B cell (primary cell): Measurements from ENCODE around the gene NHERF2. TPM values are rescaled to one million over a fixed set of nuclear protein-coding genes. Genes with fewer than 3 reads are reported as not detected.

ENCODE experiments used
- ATAC-seq: fragments of 200-7000 bp; cut with Tn5 transposase; one replicate; pipeline ENCODE4 v1.10.0; 2021; ENCODE audit warnings: low read depth, mild to moderate bottlenecking, moderate number of reproducible peaks, moderate library complexity
- CTCF ChIA-PET: fragments of 350-600 bp; sonication (Branson Sonifier 250); formaldehyde crosslinking; loops from one replicate; lab custom pipeline; 2021; ENCODE audit warnings: antibody characterized with exemption, inconsistent platforms; lab: Charles Lee
- POLR2A ChIA-PET: fragments of 350-600 bp; sonication (Branson Sonifier 250); formaldehyde crosslinking; loops from one replicate; lab custom pipeline; 2021; ENCODE audit warnings: antibody characterized with exemption; lab: Charles Lee
- DNase-seq: peaks from one replicate; pipeline ENCODE4 v3.0.0; 2013
- H2AFZ ChIP-seq: 2 replicates; pipeline ENCODE4 v1.6.1; 2012; ENCODE audit warnings: mild to moderate bottlenecking, low read depth, low read length; ENCODE audit not compliant: insufficient read depth, poor library complexity, severe bottlenecking
- H3K27ac ChIP-seq, 2 donors: 1 replicate in 1 of 2; 2 replicates in 1 of 2; pipeline ENCODE4 v1.5.1; 2012 to 2013; ENCODE audit warnings: low read length in 2 of 2, mild to moderate bottlenecking in 2 of 2, moderate library complexity in 1 of 2
- H3K27me3 ChIP-seq, 4 experiments: fragments of 200-600 bp in 1 of 4; sonication (generic) in 1 of 4; replicated peaks in 1 of 4; 1 replicate in 2 of 4; 2 replicates in 2 of 4; pipeline versions ENCODE4 v1.6.1 to v1.7.0; 2013 to 2016; ENCODE audit warnings: low read length in 3 of 4, mild to moderate bottlenecking in 2 of 4, mixed read lengths in 1 of 4, moderate library complexity in 1 of 4; ENCODE audit not compliant: insufficient read depth in 4 of 4, control insufficient read depth in 3 of 4; ENCODE audit errors: control extremely low read depth in 1 of 4
- H3K36me3 ChIP-seq, 2 experiments: replicated peaks in 1 of 2; 1 replicate in 1 of 2; 2 replicates in 1 of 2; pipeline versions ENCODE4 v1.6.1 to v1.7.1; 2013; ENCODE audit warnings: low read length in 1 of 2; ENCODE audit not compliant: insufficient read depth in 2 of 2, control insufficient read depth in 1 of 2; ENCODE audit errors: control extremely low read depth in 1 of 2, extremely low read depth in 1 of 2
- H3K4me1 ChIP-seq, 2 donors: fragments of 200-600 bp in 1 of 2; sonication (generic) in 1 of 2; 1 replicate in 1 of 2; 2 replicates in 1 of 2; pipeline versions ENCODE4 v1.5.1 to v1.6.1; 2013 to 2017; ENCODE audit warnings: low read length in 2 of 2; ENCODE audit not compliant: control insufficient read depth in 2 of 2, insufficient read depth in 2 of 2
- H3K4me2 ChIP-seq: replicated peaks from 2 replicates; pipeline ENCODE3; 2012; ENCODE audit warnings: mild to moderate bottlenecking, low read depth, low read length; ENCODE audit not compliant: poor library complexity, severe bottlenecking
- H3K4me3 ChIP-seq, 5 experiments: fragments of 200-600 bp in 1 of 5; sonication (generic) in 1 of 5; 1 replicate in 3 of 5; 2 replicates in 2 of 5; pipeline versions ENCODE4 v1.5.1 to v1.7.0; 2011 to 2016; ENCODE audit warnings: low read length in 4 of 5, mild to moderate bottlenecking in 4 of 5, low read depth in 2 of 5, control low read depth in 1 of 5, moderate library complexity in 1 of 5; ENCODE audit not compliant: insufficient read depth in 1 of 5; ENCODE audit errors: control extremely low read depth in 1 of 5, extremely low read depth in 1 of 5
- H3K79me2 ChIP-seq: fragments of 200-600 bp; sonication (generic); one replicate; pipeline ENCODE4 v1.6.0; 2016; ENCODE audit warnings: low read length; ENCODE audit not compliant: control insufficient read depth, insufficient read depth
- H3K9ac ChIP-seq: fragments of 200-600 bp; sonication (generic); 2 replicates; pipeline ENCODE4 v1.6.1; 2017; ENCODE audit warnings: mild to moderate bottlenecking, low read length, moderate library complexity
- H3K9me3 ChIP-seq, 3 donors: one replicate each; pipeline versions ENCODE4 v1.6.1 to v1.7.1; 2013; ENCODE audit warnings: low read length in 2 of 3; ENCODE audit not compliant: control insufficient read depth in 2 of 3, insufficient read depth in 1 of 3; ENCODE audit errors: control extremely low read depth in 1 of 3
- H4K20me1 ChIP-seq: 2 replicates; pipeline ENCODE4 v1.6.0; 2012; ENCODE audit warnings: mild to moderate bottlenecking, low read length; ENCODE audit not compliant: insufficient read depth, control insufficient read depth, poor library complexity, severe bottlenecking
- H3K27ac Mint-ChIP-seq: one replicate; pipeline ENCODE4 v1.8.0; 2021; ENCODE audit warnings: mixed read lengths
- H3K27me3 Mint-ChIP-seq: one replicate; pipeline ENCODE4 v1.8.0; 2021; ENCODE audit warnings: mixed read lengths
- H3K4me1 Mint-ChIP-seq: one replicate; pipeline ENCODE4 v1.8.0; 2021; ENCODE audit warnings: mixed read lengths
- H3K4me3 Mint-ChIP-seq: one replicate; pipeline ENCODE4 v1.8.0; 2021; ENCODE audit warnings: mixed read lengths
- H3K9me3 Mint-ChIP-seq: one replicate; pipeline ENCODE4 v1.8.0; 2022; ENCODE audit warnings: mixed read lengths; ENCODE audit not compliant: insufficient read depth
- CTCF ChIP-seq: fragments of 200-600 bp; IDR thresholded peaks from one replicate; pipeline ENCODE4 v1.8.0; 2022; ENCODE audit warnings: antibody characterized with exemption, mild to moderate bottlenecking
- EZH2 ChIP-seq: IDR thresholded peaks from 2 replicates; pipeline ENCODE4 v1.6.1; 2012; ENCODE audit warnings: borderline replicate concordance, low read depth, mild to moderate bottlenecking, moderate library complexity, low read length; ENCODE audit not compliant: insufficient read depth, poor library complexity, severe bottlenecking
- WGBS: methylation state at CpG from one replicate; pipeline ENCODE4 v1.1.5; 2013; ENCODE audit warnings: missing lambda C conversion rate; ENCODE audit not compliant: insufficient coverage; 5-methylcytosine and 5-hydroxymethylcytosine counted together
- intact Hi-C: fragments of 100-400 bp; cut with micrococcal nuclease; formaldehyde crosslinking; loops from one replicate; pipeline ENCODE4 v1.10.0; 2022
- polyA plus RNA-seq: library from polyadenylated mRNA; depleted of rRNA; stranded (reverse); fragments of >200 nt; gene quantifications from 2 replicates; pipeline ENCODE4 v1.2.3, GENCODE V29; 2012
- total RNA-seq, 2 donors: library from RNA; stranded (reverse); fragments of 120-200 nt in 1 of 2; gene quantifications; 1 replicate in 1 of 2; 2 replicates in 1 of 2; pipeline versions ENCODE4 v1.2.3 to v1.2.4, GENCODE V29; 2013 to 2022

The NHERF2 gene
- total and polyA plus RNA-seq, 2 donors (not counting 1 experiment from before 2014, with no cell fraction given), result 1.8 to 2.2 TPM

- peaks cover 23 to 29% of the 10 kb centered on the region in 2 donors for H3K4me1 ChIP-seq
- peak within 1 kb of the TSS; percentile 42 for H2AFZ ChIP-seq
- H3K27ac ChIP-seq, result no peak within 1 kb of the TSS
- H3K9me3 ChIP-seq, result no peaks in the 10 kb centered on the region
- H4K20me1 ChIP-seq, result no peaks in the 10 kb centered on the region
- intact Hi-C loops, result no loop called here
- no peaks in the 10 kb centered on the region for H3K9me3 Mint-ChIP-seq
- 2% methylated on average over 33 of the region's 33 CpGs for WGBS
- H3K27ac Mint-ChIP-seq, result no peak within 1 kb of the TSS
- H3K4me2 ChIP-seq, result peak within 1 kb of the TSS; percentile 67
- ATAC-seq (no peak), DNase-seq (peak; percentile 58)
- H3K79me2 ChIP-seq, result no peaks in the 10 kb centered on the region
- H3K4me3 ChIP-seq, result no peak within 1 kb of the TSS
- peaks cover 0 to 43% (median 14%) of the 10 kb centered on the region in 4 experiments for H3K27me3 ChIP-seq
- peaks cover 21% of the 10 kb centered on the region for H3K27me3 Mint-ChIP-seq
- peak within 1 kb of the TSS; percentile 37 for H3K4me3 Mint-ChIP-seq
- CTCF ChIA-PET, result interaction anchor here (2.2 kb wide), 1 partner anchor 121 kb away, joined by 14 read pairs; no protein-coding TSS in a partner anchor
- peaks cover 15% of the 10 kb centered on the region for H3K4me1 Mint-ChIP-seq
- POLR2A ChIA-PET, result interaction anchor here (1.0 to 1.3 kb wide), 2 partner anchors 121 to 130 kb away, joined by 3 to 4 read pairs; no protein-coding TSS in a partner anchor
- no peak within 1 kb of the TSS for H3K9ac ChIP-seq
- no peak for TF ChIP-seq CTCF
- no peaks in the 10 kb centered on the region for H3K36me3 ChIP-seq
Observed at GRCh38 chr16:2019518-2019920, 7.2 kb upstream of the NHERF2 start, which contains the start of gene NPW. NPW (plus strand) TSS chr16:2019785.

- Mint-ChIP-seq H3K4me3 (peak overlapping the region; percentile 37), H3K27ac (no peak overlapping the region), H3K9me3 (no peaks in the 10 kb centered on the region), H3K4me1 (peaks cover 15% of the 10 kb centered on the region), H3K27me3 (peaks cover 21% of the 10 kb centered on the region)
- peak overlapping the region; percentile 42 for H2AFZ ChIP-seq
- peak; percentile 33 for DNase-seq
- no peak overlapping the region for H3K27ac ChIP-seq
- H3K4me1 ChIP-seq, result peaks cover 23 to 29% of the 10 kb centered on the region in 2 donors
- ATAC-seq, result no peak
- POLR2A ChIA-PET, result interaction anchor here (0.7 to 1.3 kb wide), 4 partner anchors 55 to 129 kb away, joined by 3 to 12 read pairs (median 7); no protein-coding TSS in a partner anchor
- H3K9me3 ChIP-seq, result no peaks in the 10 kb centered on the region
- CTCF ChIA-PET, result interaction anchor here (0.9 to 2.8 kb wide), 4 partner anchors 16 to 135 kb away, joined by 3 to 14 read pairs (median 7); partner anchors contain the start of genes PKD1 and TRAF7
- H3K36me3 ChIP-seq, result no peaks in the 10 kb centered on the region
- peak overlapping the region; percentile 67 for H3K4me2 ChIP-seq
- H4K20me1 ChIP-seq, result no peaks in the 10 kb centered on the region
- intact Hi-C loops, result loop anchor here (10.0 kb wide), 2 partner anchors 235 to 485 kb away; partner anchors contain the start of gene ECI1
- H3K27me3 ChIP-seq, result peaks cover 0 to 47% (median 16%) of the 10 kb centered on the region in 4 experiments
- H3K4me3 ChIP-seq, result no peak overlapping the region
- no peaks in the 10 kb centered on the region for H3K79me2 ChIP-seq
- no peak overlapping the region for H3K9ac ChIP-seq
- TF ChIP-seq CTCF (no peak), EZH2 (no peak)
- WGBS, result 4% methylated on average over 96 of the region's 96 CpGs
Observed at GRCh38 chr16:2019921-2020831, 6.5 kb upstream of the NHERF2 start.
